Adrenal gland (tissue), 19 donors: Measurements from ENCODE around the gene CLRN2. TPM values are rescaled to one million over a fixed set of nuclear protein-coding genes. Genes with fewer than 3 reads are reported as not detected.

Source experiments
- DNase-seq, 7 donors: peaks; one replicate each; pipeline ENCODE4 v3.0.0-alpha.2; 2019 to 2020
- H3K27ac ChIP-seq, 5 donors: fragments of 200-600 bp; sonication (generic) in 4 of 5; 1 replicate in 3 of 5; 2 replicates in 2 of 5; pipeline versions ENCODE4 v1.5.1 to v1.8.0; 2016 to 2020; ENCODE audit warnings: mild to moderate bottlenecking in 1 of 5
- H3K27me3 ChIP-seq: fragments of 200-600 bp; 2 replicates; pipeline ENCODE4 v1.8.0; 2021
- H3K36me3 ChIP-seq, 2 donors: fragments of 200-600 bp; replicated peaks in 1 of 2; 1 replicate in 1 of 2; 2 replicates in 1 of 2; pipeline versions ENCODE4 v1.5.1 to v1.8.0; 2018 to 2022
- H3K4me1 ChIP-seq, 2 donors: fragments of 200-600 bp; replicated peaks in 1 of 2; 1 replicate in 1 of 2; 2 replicates in 1 of 2; pipeline versions ENCODE4 v1.5.1 to v1.8.0; 2018 to 2021
- H3K4me3 ChIP-seq, 4 donors: fragments of 200-600 bp; sonication (generic) in 3 of 4; one replicate each; pipeline ENCODE4 v1.5.1; 2016 to 2018
- H3K9me3 ChIP-seq, 3 donors: fragments of 200-600 bp; sonication (generic) in 1 of 3; replicated peaks in 1 of 3; 1 replicate in 2 of 3; 2 replicates in 1 of 3; pipeline versions ENCODE4 v1.5.1 to v1.8.0; 2016 to 2021
- POLR2A ChIP-seq, 2 donors: fragments of 450-650 bp; IDR thresholded peaks; one replicate each; pipeline ENCODE4 v1.6.1; 2017; ENCODE audit warnings: antibody characterized with exemption in 2 of 2, mild to moderate bottlenecking in 2 of 2, moderate library complexity in 1 of 2
- WGBS, 4 donors: extraction: QIAGEN DNeasy Blood & Tissue Kit in 2 of 4; methylation state at CpG; one replicate each; pipeline versions ENCODE4 v1.1.5 to v1.1.7; 2013 to 2017; 5-methylcytosine and 5-hydroxymethylcytosine counted together
- intact Hi-C, 2 donors: fragments of 100-400 bp; cut with DNase I; formaldehyde crosslinking; loops; one replicate each; pipeline versions ENCODE4 v1.14.1 to v1.15.0; 2022 to 2023
- long read RNA-seq, 10 donors: library from polyadenylated mRNA in 3 of 10; unstranded in 2 of 10; stranded (forward) in 1 of 10; transcript quantifications; one replicate each; pipeline ENCODE4 v2.0.0 and lab custom pipeline, GENCODE V29; 2021 to 2026
- polyA plus RNA-seq, 3 donors: library from polyadenylated mRNA; stranded (reverse); fragments of 200-250 nt in 2 of 3; fragments of 350-450 nt in 1 of 3; fragmentation: Illumina TruSeq in 1 of 3; extraction: RNeasy Lipid Tissue Mini Kit (QIAGEN cat#74804) in 1 of 3; gene quantifications; one replicate each; pipeline ENCODE4 v1.2.3, GENCODE V29; 2013 to 2014
- total RNA-seq, 9 donors: library from RNA; depleted of rRNA in 4 of 9; stranded (reverse); fragments of >200 nt in 4 of 9; fragments of 120-200 nt in 1 of 9; fragmentation: NEBNext Ultra II Directional in 1 of 9; extraction: Animal tissue kit (Norgen Biotek cat#: 25700) in 1 of 9; gene quantifications; one replicate each; pipeline versions ENCODE4 v1.1.0 to v1.2.4, GENCODE V29; 2013 to 2023
- TF ChIP-seq, protein P1 (sequence below), 6 experiments: fragments of 450-650 bp in 4 of 6; fragments of 200-600 bp in 2 of 6; sonication (generic) in 1 of 6; IDR thresholded peaks; 1 replicate in 5 of 6; 2 replicates in 1 of 6; pipeline versions ENCODE4 v1.5.1 to v1.8.0; 2016 to 2021; ENCODE audit warnings: antibody characterized with exemption in 6 of 6, mild to moderate bottlenecking in 2 of 6, moderate library complexity in 1 of 6
- donor health status: healthy with polysubstance abuse.
- donor health status: Bipolar disorder and iron deficiency.
- donor health status: DM: yes; HTN: yes; CAD: no.
- donor health status: DM: no; HTN: no; CAD: no.
- donor health status: DM: no; HTN: no; CAD: no.
- donor health status: DM: yes; HTN: yes; CAD: no.

CLRN2 gene, protein sequence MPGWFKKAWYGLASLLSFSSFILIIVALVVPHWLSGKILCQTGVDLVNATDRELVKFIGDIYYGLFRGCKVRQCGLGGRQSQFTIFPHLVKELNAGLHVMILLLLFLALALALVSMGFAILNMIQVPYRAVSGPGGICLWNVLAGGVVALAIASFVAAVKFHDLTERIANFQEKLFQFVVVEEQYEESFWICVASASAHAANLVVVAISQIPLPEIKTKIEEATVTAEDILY
- total RNA-seq, result not detected
- polyA plus RNA-seq, result not detected
- long read RNA-seq, donor 1, result 0 reads
- long read RNA-seq, donor 2, result 0 reads
- long read RNA-seq, donor 3, result 0 reads
- long read RNA-seq, donor 4, result 0 reads
- long read RNA-seq, donor 5, result 0 reads
- long read RNA-seq, donor 6, result 0 reads
- long read RNA-seq, donor 7, result 0 reads
- long read RNA-seq, donor 8, result 0 reads
- long read RNA-seq, donor 9, result 0 reads
- long read RNA-seq, donor 10, result 0 reads

DNA sequence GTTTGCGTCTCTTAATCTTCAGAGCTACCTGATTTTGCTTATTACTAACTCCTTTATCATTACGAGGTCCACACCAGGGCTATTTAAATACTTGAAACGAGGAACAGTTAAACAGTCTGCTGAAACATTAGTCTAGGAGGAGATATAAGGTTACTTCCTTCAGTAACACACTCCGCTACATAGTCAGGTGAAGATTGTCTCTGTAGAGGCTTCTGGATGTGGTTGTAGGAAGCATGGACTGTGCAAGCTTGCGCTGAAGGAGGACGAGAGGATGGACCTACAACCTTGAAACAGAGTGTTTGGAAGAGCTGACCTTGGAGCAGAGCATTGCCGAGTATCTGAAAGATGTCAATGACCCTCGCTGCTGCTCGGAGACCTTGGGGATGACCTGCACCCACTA, at the start of gene CLRN2:
TSS of gene CLRN2 (plus strand) at position 301 of the 400 bp plus-strand sequence. CDS start 102 bp downstream, outside the sequence.
- no peak for DNase-seq
- Histone ChIP-seq H3K4me1 (peaks cover 9 to 18% of the 10 kb centered on the region in 2 donors), H3K27me3 (no peaks in the 10 kb centered on the region), H3K4me3 (no peak within 1 kb of the TSS), H3K36me3 (no peaks in the 10 kb centered on the region), H3K9me3 (no peaks in the 10 kb centered on the region), H3K27ac (no peak within 1 kb of the TSS)
- TF ChIP-seq, protein P1, sequence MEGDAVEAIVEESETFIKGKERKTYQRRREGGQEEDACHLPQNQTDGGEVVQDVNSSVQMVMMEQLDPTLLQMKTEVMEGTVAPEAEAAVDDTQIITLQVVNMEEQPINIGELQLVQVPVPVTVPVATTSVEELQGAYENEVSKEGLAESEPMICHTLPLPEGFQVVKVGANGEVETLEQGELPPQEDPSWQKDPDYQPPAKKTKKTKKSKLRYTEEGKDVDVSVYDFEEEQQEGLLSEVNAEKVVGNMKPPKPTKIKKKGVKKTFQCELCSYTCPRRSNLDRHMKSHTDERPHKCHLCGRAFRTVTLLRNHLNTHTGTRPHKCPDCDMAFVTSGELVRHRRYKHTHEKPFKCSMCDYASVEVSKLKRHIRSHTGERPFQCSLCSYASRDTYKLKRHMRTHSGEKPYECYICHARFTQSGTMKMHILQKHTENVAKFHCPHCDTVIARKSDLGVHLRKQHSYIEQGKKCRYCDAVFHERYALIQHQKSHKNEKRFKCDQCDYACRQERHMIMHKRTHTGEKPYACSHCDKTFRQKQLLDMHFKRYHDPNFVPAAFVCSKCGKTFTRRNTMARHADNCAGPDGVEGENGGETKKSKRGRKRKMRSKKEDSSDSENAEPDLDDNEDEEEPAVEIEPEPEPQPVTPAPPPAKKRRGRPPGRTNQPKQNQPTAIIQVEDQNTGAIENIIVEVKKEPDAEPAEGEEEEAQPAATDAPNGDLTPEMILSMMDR (IDR thresholded peaks at IDR 0.05), result no peak
- TF ChIP-seq POLR2A (IDR thresholded peaks at IDR 0.05), result no peak
- intact Hi-C loops, result no loop called here
- 68 to 80% (median 75%) methylated on average over 9 of the region's 9 CpGs for WGBS, 4 donors

DNA sequence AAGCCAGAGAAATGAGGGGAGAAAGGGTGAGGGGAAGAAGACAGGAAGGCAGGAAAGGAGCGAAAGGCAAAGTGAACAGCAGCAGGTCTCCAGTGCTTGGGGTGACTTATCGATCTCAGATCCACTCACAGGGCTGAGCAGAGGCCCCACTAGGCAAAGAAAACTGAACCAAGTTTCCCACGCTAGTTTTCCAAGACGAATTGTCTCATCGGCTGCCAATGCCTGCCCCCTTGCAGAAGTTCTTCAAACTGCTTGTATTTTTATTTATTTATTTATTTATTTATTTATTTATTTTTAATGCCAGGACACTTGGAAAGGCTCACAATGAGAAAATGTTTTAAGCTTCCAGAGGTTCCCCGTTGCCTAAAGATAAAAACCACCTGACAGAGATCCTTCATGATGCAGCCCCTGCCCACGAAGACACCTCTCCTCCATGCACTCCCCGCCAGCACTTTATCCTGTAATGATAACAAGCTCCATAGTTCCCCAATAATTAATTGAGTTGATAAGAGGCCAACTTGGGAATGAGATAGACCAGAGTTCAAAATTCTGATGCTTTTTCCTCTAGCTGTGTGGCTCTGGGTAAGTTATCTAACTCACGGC, 46.2 kb upstream of the CLRN2 start:
- Histone ChIP-seq H3K36me3 (no peaks in the 10 kb centered on the region), H3K27ac (no peak overlapping the region), H3K27me3 (no peaks in the 10 kb centered on the region), H3K9me3 (no peaks in the 10 kb centered on the region), H3K4me3 (no peak overlapping the region), H3K4me1 (no peaks in the 10 kb centered on the region)
- peak in 3 of 7 donors; percentile 20 to 45 (median 30) for DNase-seq
- intact Hi-C loops, result no loop called here
- 42 to 56% (median 43%) methylated on average over 9 of the region's 9 CpGs for WGBS, 4 donors
- no peak for TF ChIP-seq POLR2A (IDR thresholded peaks at IDR 0.05)
- TF ChIP-seq, protein P1 (IDR thresholded peaks at IDR 0.05), result peak in 5 of 6 experiments; percentile 32 to 61 (median 39)

DNA sequence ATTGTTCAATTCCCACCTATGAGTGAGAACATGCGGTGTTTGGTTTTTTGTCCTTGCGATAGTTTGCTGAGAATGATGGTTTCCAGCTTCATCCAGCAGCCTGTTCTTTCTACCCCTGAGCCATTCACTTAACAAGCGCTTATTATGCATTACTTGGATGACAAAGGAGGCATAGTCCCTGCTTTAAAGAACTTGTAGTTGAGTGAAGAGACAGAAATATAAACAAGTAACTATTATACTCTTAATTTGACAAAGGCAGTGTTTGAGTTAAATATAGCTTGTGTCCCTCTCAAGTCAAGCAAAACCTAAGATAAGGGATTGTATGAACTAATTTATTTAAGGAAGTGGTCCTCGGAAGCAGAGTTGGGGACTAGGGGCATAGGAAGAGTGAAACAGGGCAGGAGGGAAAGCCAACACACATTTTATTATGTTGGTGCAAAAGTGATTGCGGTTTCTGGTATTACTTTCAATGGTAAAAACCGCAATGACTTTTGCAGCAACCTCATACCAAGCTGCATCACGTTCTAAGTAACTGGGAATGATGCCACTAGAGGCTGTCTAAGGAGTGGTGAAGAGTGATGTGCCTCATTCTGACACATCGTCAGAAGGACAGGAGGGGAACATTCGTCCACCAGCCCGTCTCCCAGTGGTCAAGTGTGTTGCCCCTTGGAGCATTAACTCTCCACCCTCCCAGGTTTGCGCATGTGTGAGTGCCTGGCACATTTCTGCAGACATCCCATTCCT, 44.9 kb upstream of the CLRN2 start:
- TF ChIP-seq POLR2A (IDR thresholded peaks at IDR 0.05), result no peak
- TF ChIP-seq, protein P1 (IDR thresholded peaks at IDR 0.05), result no peak
- Histone ChIP-seq H3K4me1 (no peaks in the 10 kb centered on the region), H3K9me3 (no peaks in the 10 kb centered on the region), H3K27ac (no peak overlapping the region), H3K4me3 (no peak overlapping the region), H3K27me3 (no peaks in the 10 kb centered on the region), H3K36me3 (no peaks in the 10 kb centered on the region)
- DNase-seq, result no peak
- WGBS, 4 donors, result 67 to 80% (median 76%) methylated on average over 7 to 11 of the region's 11 CpGs
- intact Hi-C loops, result no loop called here

DNA sequence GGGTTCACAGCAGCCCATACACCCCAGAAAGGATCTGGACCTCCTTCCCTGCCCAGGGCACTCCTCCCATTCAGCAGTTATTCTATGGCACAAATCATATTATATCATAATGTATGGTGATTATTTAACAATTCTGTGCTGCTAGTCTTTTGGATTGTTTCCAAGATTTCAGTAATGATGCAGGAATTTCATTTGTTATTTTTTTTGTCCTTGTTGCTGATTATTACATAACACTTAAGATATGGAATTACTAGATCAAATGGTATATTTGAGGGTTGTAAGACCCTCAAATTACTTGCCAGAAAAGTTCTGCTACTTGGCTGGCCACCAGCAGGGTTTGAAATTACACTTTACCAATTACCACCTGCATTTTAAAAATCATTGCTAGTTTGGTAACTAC, 39.5 kb upstream of the CLRN2 start:
- no peak overlapping the region for H3K4me3 ChIP-seq
- no peaks in the 10 kb centered on the region for H3K4me1 ChIP-seq
- intact Hi-C loops, result no loop called here
- no peak overlapping the region for H3K27ac ChIP-seq
- TF ChIP-seq POLR2A (IDR thresholded peaks at IDR 0.05), result no peak
- TF ChIP-seq, protein P1 (IDR thresholded peaks at IDR 0.05), result no peak
- H3K36me3 ChIP-seq, result no peaks in the 10 kb centered on the region
- no peaks in the 10 kb centered on the region for H3K27me3 ChIP-seq
- DNase-seq, result no peak
- H3K9me3 ChIP-seq, result no peaks in the 10 kb centered on the region
